Upper lobe of left lung (tissue), 6 donors: ENCODE measurements around the gene EGFL8. TPM values are rescaled to one million over a fixed set of nuclear protein-coding genes. Genes with fewer than 3 reads are reported as not detected.

Experiments
- ATAC-seq, 2 donors: fragments of 200-7000 bp; cut with Tn5 transposase; one replicate each; pipeline ENCODE4 v1.9.1; 2022; ENCODE audit warnings: mild to moderate bottlenecking in 2 of 2, moderate library complexity in 2 of 2; ENCODE audit not compliant: low FRiP score in 2 of 2
- DNase-seq, 2 donors: peaks; one replicate each; pipeline ENCODE4 v3.0.0-alpha.2; 2019 to 2020
- H3K27ac ChIP-seq, 4 donors: fragments of 200-600 bp; sonication (generic); one replicate each; pipeline ENCODE4 v1.5.1; 2016 to 2019
- H3K27me3 ChIP-seq, 4 donors: fragments of 200-600 bp; sonication (generic); one replicate each; pipeline ENCODE4 v1.5.1; 2017 to 2019
- H3K36me3 ChIP-seq, 4 donors: fragments of 200-600 bp; sonication (generic); one replicate each; pipeline ENCODE4 v1.5.1; 2016 to 2019
- H3K4me1 ChIP-seq, 4 donors: fragments of 200-600 bp; sonication (generic); one replicate each; pipeline ENCODE4 v1.5.1; 2018 to 2019
- H3K4me3 ChIP-seq, 4 donors: fragments of 200-600 bp; sonication (generic); one replicate each; pipeline ENCODE4 v1.5.1; 2017 to 2019; ENCODE audit warnings: mild to moderate bottlenecking in 2 of 4, moderate library complexity in 1 of 4
- H3K9me3 ChIP-seq, 4 donors: fragments of 200-600 bp; sonication (generic); one replicate each; pipeline ENCODE4 v1.5.1; 2018 to 2019
- EP300 ChIP-seq, 4 donors: sonication (generic); formaldehyde crosslinking; IDR thresholded peaks; one replicate each; pipeline ENCODE4 v1.5.1; 2017; ENCODE audit warnings: antibody characterized with exemption in 4 of 4, control low read depth in 2 of 4
- POLR2A ChIP-seq, 4 donors: fragments of 450-650 bp; IDR thresholded peaks; one replicate each; pipeline ENCODE4 v1.5.1; 2016 to 2017; ENCODE audit warnings: antibody characterized with exemption in 4 of 4, mild to moderate bottlenecking in 2 of 4
- POLR2AphosphoS5 ChIP-seq, 2 donors: sonication (generic); formaldehyde crosslinking; IDR thresholded peaks; one replicate each; pipeline ENCODE4 v1.5.1; 2017; ENCODE audit warnings: antibody characterized with exemption in 2 of 2
- WGBS, 2 donors: methylation state at CpG; one replicate each; pipeline ENCODE4 v1.1.5; 2017 to 2018; 5-methylcytosine and 5-hydroxymethylcytosine counted together
- total RNA-seq, 6 donors: library from RNA; depleted of rRNA in 4 of 6; stranded (reverse); fragments of >200 nt in 4 of 6; gene quantifications; one replicate each; pipeline versions ENCODE4 v1.1.0 to v1.2.1, GENCODE V29; 2016 to 2021
- TF ChIP-seq, protein P1 (sequence below), 6 experiments: fragments of 450-650 bp in 4 of 6; fragments of 200-600 bp in 2 of 6; sonication (generic) in 2 of 6; IDR thresholded peaks; one replicate each; pipeline ENCODE4 v1.5.1; 2016 to 2019; ENCODE audit warnings: antibody characterized with exemption in 6 of 6
- donor health status: DM: no; HTN: no; CAD: no; lungs with moderate emphysema.
- donor health status: DM: no; HTN: yes; CAD: no; lungs with severe emphysema.

Gene EGFL8
- total RNA-seq, 6 donors from 2014 or later, result 6.1 to 37.7 (median 9.6) TPM

- DNase-seq, result peak in 1 of 2 donors; percentile 30
- H3K27me3 ChIP-seq, result peaks cover 0 to 31% (median 14%) of the 10 kb centered on the region in 4 donors
These were observed 11.4 kb upstream of the EGFL8 start for GRCh38 chr6:32152769-32153563.

DNA sequence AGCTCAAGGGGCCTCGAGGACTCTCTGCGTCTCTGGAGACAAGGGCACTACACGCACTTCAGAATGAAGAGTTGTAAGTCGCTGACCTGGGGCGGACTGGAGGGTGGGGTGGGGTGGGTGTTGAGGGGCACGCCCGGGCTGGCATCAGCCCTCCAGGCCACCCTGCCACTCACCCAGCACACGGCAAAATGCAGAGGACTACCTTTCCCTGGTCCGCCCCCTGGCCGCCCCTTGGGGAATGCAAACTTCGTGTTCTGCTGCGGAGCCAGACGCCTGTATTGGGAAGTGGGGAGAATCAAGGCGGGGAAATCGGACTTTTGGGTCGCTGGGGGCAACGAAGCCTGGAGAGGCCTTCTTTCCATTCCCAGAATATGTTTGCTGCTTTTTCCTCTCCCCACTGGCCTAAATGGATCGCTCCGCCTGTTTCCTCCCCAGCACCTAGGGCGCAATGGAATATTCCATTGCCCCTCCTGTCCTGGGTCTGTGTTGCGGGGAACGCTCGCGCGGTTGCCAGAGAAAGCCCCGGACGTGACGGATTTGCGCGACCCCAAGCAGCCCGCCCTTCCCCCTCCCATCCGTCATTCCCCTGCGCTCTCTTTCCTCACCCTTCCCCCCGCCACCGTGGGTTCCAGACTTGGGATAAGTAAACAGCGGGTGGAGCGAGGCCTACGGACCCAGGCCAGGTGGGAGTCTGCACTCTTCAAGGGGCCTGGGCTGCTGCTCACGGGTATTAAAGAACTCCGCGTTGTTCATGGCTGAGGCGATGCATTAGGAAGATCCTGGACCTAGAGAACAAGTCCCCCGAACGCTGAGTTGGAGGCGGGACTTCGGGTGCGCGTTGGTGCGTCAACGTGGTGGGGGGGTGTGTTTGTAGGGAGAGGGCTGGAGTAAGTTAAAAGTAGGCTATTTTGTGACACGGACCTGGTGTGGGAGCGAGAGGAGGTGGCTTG lies 10.6 kb upstream of the EGFL8 start, which contains the start of gene PPT2:
Gene PPT2 (plus strand): TSS at position 578 of the 950 bp plus-strand sequence. CDS start 454 bp downstream, outside the sequence.
- Histone ChIP-seq H3K36me3 (peaks cover 0 to 28% (median 7%) of the 10 kb centered on the region in 4 donors), H3K9me3 (no peaks in the 10 kb centered on the region), H3K27ac (peak within 1 kb of the TSS; percentile 79 to 87 (median 85)), H3K4me3 (peak within 1 kb of the TSS; percentile 54 to 76 (median 63)), H3K4me1 (peaks cover 31 to 58% (median 36%) of the 10 kb centered on the region in 4 donors), H3K27me3 (peaks cover 0 to 22% (median 10%) of the 10 kb centered on the region in 4 donors)
- peak; percentile 76 to 88 for DNase-seq
- TF ChIP-seq EP300 (IDR thresholded peaks at IDR 0.05), result peak in 1 of 4 donors; percentile 61
- TF ChIP-seq POLR2A (IDR thresholded peaks at IDR 0.05), result peak in 1 of 4 donors; percentile 31
- peak; percentile 30 to 81 for TF ChIP-seq POLR2AphosphoS5 (IDR thresholded peaks at IDR 0.05)
- TF ChIP-seq, protein P1, sequence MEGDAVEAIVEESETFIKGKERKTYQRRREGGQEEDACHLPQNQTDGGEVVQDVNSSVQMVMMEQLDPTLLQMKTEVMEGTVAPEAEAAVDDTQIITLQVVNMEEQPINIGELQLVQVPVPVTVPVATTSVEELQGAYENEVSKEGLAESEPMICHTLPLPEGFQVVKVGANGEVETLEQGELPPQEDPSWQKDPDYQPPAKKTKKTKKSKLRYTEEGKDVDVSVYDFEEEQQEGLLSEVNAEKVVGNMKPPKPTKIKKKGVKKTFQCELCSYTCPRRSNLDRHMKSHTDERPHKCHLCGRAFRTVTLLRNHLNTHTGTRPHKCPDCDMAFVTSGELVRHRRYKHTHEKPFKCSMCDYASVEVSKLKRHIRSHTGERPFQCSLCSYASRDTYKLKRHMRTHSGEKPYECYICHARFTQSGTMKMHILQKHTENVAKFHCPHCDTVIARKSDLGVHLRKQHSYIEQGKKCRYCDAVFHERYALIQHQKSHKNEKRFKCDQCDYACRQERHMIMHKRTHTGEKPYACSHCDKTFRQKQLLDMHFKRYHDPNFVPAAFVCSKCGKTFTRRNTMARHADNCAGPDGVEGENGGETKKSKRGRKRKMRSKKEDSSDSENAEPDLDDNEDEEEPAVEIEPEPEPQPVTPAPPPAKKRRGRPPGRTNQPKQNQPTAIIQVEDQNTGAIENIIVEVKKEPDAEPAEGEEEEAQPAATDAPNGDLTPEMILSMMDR (IDR thresholded peaks at IDR 0.05), result peak in 2 of 6 experiments; percentile 16 to 20
- WGBS, 2 donors, result 2 to 4% methylated on average over 40 to 50 of the region's 52 CpGs
- peak; percentile 86 to 87 for ATAC-seq

More at GRCh38 chr6:32152769-32153563, 11.4 kb upstream of the EGFL8 start:
- no peak for TF ChIP-seq EP300 (IDR thresholded peaks at IDR 0.05)
- ATAC-seq, result peak; percentile 53 to 67
- 33 to 51% methylated on average over 35 of the region's 35 CpGs for whole genome bisulfite sequencing, 2 donors
- Histone ChIP-seq H3K27ac (peak overlapping the region; percentile 79 to 87 (median 85)), H3K9me3 (no peaks in the 10 kb centered on the region), H3K36me3 (peaks cover 0 to 21% (median 3%) of the 10 kb centered on the region in 4 donors), H3K4me3 (peak overlapping the region in 3 of 4 donors; percentile 54 to 76 (median 60)), H3K4me1 (peaks cover 31 to 63% (median 36%) of the 10 kb centered on the region in 4 donors)

DNA sequence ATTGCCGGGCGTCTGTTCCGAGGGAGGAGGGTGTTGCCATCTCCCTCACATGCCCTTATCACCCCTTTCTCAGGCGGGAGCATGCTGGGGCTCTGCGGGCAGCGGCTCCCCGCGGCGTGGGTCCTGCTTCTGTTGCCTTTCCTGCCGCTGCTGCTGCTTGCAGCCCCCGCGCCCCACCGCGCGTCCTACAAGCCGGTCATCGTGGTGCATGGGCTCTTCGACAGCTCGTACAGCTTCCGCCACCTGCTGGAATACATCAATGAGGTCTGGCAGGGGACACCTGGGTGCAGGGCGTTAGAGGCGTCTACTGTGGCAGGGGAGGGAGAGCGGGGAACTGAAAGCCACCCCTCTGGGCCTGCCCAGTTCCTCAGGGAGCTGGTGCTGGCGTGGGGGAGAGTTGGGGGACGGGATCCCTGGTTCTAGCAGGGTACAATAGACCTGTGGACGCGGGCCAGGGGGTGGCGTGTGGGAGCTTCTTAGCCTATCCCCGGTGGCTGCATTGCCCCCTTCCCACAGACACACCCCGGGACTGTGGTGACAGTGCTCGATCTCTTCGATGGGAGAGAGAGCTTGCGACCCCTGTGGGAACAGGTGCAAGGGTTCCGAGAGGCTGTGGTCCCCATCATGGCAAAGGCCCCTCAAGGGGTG lies 9.8 kb upstream of the EGFL8 start:
- WGBS, 2 donors, result 5% methylated on average over 11 to 34 of the region's 34 CpGs
- Histone ChIP-seq H3K27ac (peak overlapping the region; percentile 79 to 87 (median 85)), H3K4me3 (peak overlapping the region; percentile 54 to 76 (median 63)), H3K36me3 (peaks cover 0 to 31% (median 7%) of the 10 kb centered on the region in 4 donors), H3K4me1 (peaks cover 31 to 53% (median 36%) of the 10 kb centered on the region in 4 donors), H3K27me3 (peaks cover 0 to 14% (median 6%) of the 10 kb centered on the region in 4 donors), H3K9me3 (no peaks in the 10 kb centered on the region)
- DNase-seq, result peak; percentile 74 to 88
- ATAC-seq, result peak; percentile 50 to 75
- TF ChIP-seq POLR2AphosphoS5 (IDR thresholded peaks at IDR 0.05) (no peak), EP300 (IDR thresholded peaks at IDR 0.05) (no peak), POLR2A (IDR thresholded peaks at IDR 0.05) (no peak)
- TF ChIP-seq, protein P1 (IDR thresholded peaks at IDR 0.05), result peak; percentile 36 to 74 (median 58)

GRCh38 chr6:32156891-32157290 lies 7.5 kb upstream of the EGFL8 start:
- ATAC-seq, result no peak
- no peak for DNase-seq
- no peak for TF ChIP-seq POLR2A (IDR thresholded peaks at IDR 0.05)
- TF ChIP-seq, protein P1 (IDR thresholded peaks at IDR 0.05), result no peak
- TF ChIP-seq POLR2AphosphoS5 (IDR thresholded peaks at IDR 0.05), result no peak
- no peak for TF ChIP-seq EP300 (IDR thresholded peaks at IDR 0.05)
- H3K4me3 ChIP-seq, result no peak overlapping the region
- H3K27ac ChIP-seq, result no peak overlapping the region
- peaks cover 29 to 39% (median 34%) of the 10 kb centered on the region in 4 donors for H3K4me1 ChIP-seq
- no peaks in the 10 kb centered on the region for H3K9me3 ChIP-seq
- H3K36me3 ChIP-seq, result peaks cover 0 to 33% (median 7%) of the 10 kb centered on the region in 4 donors
- 84 to 92% methylated on average over 9 of the region's 9 CpGs for WGBS, 2 donors
- H3K27me3 ChIP-seq, result peaks cover 0 to 4% (median 0%) of the 10 kb centered on the region in 4 donors
